Measurements from ENCODE around the gene ANKMY1.

ANKMY1 gene

GRCh38 chr2:240465765-240466578, 91.8 kb downstream of the ANKMY1 start:
- no peak for DNase-seq (ENCODE audit: low read depth)
- no peak overlapping the region for H3K4me3 ChIP-seq (ENCODE audit: control insufficient read depth, low read depth, low read length)
- TF ChIP-seq, protein P1, sequence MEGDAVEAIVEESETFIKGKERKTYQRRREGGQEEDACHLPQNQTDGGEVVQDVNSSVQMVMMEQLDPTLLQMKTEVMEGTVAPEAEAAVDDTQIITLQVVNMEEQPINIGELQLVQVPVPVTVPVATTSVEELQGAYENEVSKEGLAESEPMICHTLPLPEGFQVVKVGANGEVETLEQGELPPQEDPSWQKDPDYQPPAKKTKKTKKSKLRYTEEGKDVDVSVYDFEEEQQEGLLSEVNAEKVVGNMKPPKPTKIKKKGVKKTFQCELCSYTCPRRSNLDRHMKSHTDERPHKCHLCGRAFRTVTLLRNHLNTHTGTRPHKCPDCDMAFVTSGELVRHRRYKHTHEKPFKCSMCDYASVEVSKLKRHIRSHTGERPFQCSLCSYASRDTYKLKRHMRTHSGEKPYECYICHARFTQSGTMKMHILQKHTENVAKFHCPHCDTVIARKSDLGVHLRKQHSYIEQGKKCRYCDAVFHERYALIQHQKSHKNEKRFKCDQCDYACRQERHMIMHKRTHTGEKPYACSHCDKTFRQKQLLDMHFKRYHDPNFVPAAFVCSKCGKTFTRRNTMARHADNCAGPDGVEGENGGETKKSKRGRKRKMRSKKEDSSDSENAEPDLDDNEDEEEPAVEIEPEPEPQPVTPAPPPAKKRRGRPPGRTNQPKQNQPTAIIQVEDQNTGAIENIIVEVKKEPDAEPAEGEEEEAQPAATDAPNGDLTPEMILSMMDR (IDR thresholded peaks at IDR 0.05; ENCODE audit: control insufficient read depth, insufficient read depth, low read depth, low read length, missing control alignments), result no peak

GRCh38 chr2:240465268-240465764, 92.5 kb downstream of the ANKMY1 start:
- H3K4me3 ChIP-seq (ENCODE audit: control insufficient read depth, low read depth, low read length), result no peak overlapping the region
- TF ChIP-seq, protein P1 (IDR thresholded peaks at IDR 0.05; ENCODE audit: control insufficient read depth, insufficient read depth, low read depth, low read length, missing control alignments), result no peak
- no peak for DNase-seq (ENCODE audit: low read depth)

DNA sequence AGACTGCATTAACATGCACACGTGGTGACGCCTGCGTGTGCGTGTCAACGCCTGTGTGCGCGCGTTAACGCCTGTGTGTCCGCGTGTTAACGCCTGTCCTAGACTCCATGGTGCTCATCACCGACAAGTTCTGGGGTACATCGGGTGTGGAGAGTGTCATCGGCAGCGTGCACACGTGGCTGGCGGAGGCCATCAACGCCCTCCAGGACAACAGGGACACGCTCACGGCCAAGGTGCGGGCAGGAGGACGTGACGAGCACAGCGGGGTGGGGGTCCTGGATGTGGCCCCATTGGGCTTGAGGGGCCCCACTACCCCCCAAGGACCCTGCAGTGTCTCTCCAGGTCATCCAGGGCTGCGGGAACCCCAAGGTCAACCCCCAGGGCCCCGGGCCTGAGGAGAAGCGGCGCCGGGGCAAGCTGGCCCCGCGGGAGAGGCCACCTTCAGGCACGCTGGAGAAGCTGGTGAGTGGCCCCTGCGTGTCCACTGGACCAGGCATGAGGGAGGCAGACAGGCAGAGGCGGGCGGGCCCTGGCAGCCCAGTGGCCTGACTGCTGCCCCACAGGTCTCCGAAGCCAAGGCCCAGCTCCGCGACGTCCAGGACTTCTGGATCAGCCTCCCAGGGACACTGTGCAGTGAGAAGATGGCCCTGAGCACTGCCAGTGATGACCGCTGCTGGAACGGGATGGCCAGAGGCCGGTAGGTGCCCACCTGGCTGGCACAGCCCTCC, 93.1 kb downstream of the ANKMY1 start:
- DNase-seq (ENCODE audit: low read depth), result no peak
- no peak overlapping the region for H3K4me3 ChIP-seq (ENCODE audit: control insufficient read depth, low read depth, low read length)
- TF ChIP-seq, protein P1 (IDR thresholded peaks at IDR 0.05; ENCODE audit: control insufficient read depth, insufficient read depth, low read depth, low read length, missing control alignments), result no peak

DNA sequence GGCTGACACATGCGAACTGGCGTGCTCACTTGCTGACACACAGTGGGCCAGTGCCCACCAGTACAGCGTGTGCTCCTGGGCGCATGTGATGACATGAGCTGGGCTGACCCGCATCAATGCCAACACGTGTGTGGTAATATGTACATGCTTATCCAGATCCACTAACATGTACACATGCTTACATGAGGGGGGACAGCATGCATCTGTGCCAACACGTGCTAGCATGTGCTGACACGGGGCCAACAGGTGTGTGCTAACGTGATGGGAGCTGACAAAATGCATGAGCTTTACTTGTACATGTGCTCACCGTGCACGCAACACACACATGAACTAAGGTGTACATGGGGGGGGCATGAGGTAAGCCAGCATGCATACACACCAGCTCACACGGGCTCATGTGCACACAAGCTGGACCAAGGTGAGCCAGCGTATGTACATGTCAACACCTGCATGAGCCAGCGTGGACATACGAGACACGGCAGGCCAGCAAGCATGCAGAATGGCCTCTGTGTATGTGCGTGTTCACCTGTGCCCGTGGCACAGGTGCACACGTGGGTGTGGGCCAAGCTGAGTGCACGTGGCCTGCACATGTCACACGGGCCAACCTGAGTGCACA, 93.8 kb downstream of the ANKMY1 start:
- TF ChIP-seq, protein P1 (IDR thresholded peaks at IDR 0.05; ENCODE audit: control insufficient read depth, insufficient read depth, low read depth, low read length, missing control alignments), result no peak
- DNase-seq (ENCODE audit: low read depth), result no peak

DNA sequence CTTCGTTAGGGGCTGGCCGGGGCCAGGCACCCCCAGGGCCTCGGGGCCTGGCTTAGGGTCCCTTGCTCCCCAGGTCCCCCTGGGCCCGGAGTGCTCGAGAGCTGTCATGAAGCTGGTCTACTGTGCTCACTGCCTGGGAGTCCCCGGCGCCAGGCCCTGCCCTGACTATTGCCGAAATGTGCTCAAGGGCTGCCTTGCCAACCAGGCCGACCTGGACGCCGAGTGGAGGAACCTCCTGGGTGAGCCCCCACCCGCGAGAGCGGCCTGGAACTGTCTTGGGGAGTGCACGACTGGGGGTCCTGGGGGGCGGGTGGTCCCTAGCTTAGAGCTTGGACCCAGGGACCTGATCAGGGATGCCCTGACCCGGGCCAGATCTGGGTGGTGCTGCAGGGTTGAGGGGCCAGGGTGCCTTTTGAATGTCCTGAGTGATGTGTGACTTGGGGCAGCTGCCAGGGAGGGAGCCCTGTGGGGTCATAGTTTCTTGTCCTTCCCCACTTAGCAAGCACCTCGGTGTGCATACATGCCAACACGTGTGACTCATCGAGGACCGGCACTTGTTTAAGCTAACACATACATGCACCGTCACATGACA, 94.4 kb downstream of the ANKMY1 start:
- no peak for DNase-seq (ENCODE audit: low read depth)
- H3K4me3 ChIP-seq (ENCODE audit: control insufficient read depth, low read depth, low read length), result no peak overlapping the region
- TF ChIP-seq, protein P1 (IDR thresholded peaks at IDR 0.05; ENCODE audit: control insufficient read depth, insufficient read depth, low read depth, low read length, missing control alignments), result no peak

More for the DNA sequence above, 93.8 kb downstream of the ANKMY1 start:
- no peak overlapping the region for H3K4me3 ChIP-seq (ENCODE audit: control insufficient read depth, low read depth, low read length)

GRCh38 chr2:240462707-240463273, 95.0 kb downstream of the ANKMY1 start:
- no peak overlapping the region for H3K4me3 ChIP-seq (ENCODE audit: control insufficient read depth, low read depth, low read length)
- TF ChIP-seq, protein P1 (IDR thresholded peaks at IDR 0.05; ENCODE audit: control insufficient read depth, insufficient read depth, low read depth, low read length, missing control alignments), result no peak
- no peak for DNase-seq (ENCODE audit: low read depth)

Measured in AG09309 (cell line).